Dermis blood vessel endothelial cell (primary cell): Measurements from ENCODE around the gene ABHD4. TPM values are rescaled to one million over a fixed set of nuclear protein-coding genes. Genes with fewer than 3 reads are reported as not detected.
A peak's percentile ranks its signal among the peaks of the same experiment; 100 is the strongest.
"Not testable (repeated sequence)": the region's sequence is repeated elsewhere in the genome, so short reads cannot be mapped to it uniquely, and the experiment has no call there.

ENCODE experiments used
- DNase-seq: peaks from one replicate; pipeline ENCODE4 v3.0.0; 2010
- total RNA-seq: library from RNA; depleted of rRNA; stranded (reverse); fragments of >200 nt; gene quantifications from 2 replicates; pipeline ENCODE4 v1.2.3, GENCODE V29; 2014

Gene ABHD4, protein sequence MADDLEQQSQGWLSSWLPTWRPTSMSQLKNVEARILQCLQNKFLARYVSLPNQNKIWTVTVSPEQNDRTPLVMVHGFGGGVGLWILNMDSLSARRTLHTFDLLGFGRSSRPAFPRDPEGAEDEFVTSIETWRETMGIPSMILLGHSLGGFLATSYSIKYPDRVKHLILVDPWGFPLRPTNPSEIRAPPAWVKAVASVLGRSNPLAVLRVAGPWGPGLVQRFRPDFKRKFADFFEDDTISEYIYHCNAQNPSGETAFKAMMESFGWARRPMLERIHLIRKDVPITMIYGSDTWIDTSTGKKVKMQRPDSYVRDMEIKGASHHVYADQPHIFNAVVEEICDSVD
- total RNA-seq = 14.3 and 19.3 TPM in 2 replicates

DNA sequence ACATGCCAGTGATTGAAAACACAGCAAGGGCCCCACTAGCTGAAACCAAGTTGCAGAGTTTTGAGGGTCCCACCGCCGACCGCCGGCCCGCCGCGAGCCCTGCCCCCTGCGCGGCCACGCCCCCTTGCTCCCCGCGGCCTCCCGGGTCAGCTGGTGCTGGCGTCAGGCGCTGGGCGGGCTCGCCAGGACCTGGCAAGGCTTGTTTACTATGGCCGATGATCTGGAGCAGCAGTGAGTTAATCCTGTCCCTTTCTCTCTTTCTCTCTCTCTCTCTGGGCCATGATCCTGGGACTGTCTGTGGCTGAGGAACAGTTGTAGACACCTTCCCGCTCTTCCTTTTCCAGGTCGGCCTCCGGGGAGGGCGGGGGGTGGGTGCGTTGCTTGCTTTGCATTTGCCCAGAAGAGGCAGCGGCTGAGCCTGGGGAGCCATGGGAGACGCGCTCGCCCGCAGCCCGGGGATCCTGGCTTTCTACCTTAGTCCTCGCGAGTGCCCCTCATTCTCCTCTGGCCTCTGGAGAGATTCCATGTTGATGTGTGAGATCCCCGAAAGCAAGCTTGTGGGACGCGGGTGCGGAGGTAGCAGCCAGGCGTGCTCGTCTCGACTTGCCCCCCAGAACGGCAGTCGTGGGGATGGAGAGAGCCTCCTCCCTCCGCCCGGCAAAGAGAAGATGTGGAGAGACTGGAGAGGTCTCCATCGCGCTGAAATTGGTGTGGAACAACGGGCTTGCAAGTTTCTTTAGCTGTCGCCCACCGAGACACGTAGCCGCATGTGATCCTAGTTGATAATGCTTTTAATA, at the start of gene ABHD4:
TSS of gene ABHD4 (plus strand) at position 202 of the 797 bp plus-strand sequence. CDS start at position 209, 7 bp downstream.
- peak; percentile 79 for DNase-seq

DNA sequence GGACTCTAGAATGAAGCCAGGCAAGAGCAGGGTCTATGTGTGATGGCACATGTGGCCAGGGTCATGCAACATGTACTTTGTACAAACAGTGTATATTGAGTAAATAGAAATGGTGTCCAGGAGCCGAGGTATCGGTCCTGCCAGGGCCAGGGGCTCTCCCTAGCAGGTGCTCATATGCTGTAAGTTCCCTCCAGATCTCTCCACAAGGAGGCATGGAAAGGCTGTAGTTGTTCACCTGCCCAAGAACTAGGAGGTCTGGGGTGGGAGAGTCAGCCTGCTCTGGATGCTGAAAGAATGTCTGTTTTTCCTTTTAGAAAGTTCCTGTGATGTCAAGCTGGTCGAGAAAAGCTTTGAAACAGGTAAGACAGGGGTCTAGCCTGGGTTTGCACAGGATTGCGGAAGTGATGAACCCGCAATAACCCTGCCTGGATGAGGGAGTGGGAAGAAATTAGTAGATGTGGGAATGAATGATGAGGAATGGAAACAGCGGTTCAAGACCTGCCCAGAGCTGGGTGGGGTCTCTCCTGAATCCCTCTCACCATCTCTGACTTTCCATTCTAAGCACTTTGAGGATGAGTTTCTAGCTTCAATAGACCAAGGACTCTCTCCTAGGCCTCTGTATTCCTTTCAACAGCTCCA, 48.7 kb upstream of the ABHD4 start:
- DNase-seq = no peak

DNA sequence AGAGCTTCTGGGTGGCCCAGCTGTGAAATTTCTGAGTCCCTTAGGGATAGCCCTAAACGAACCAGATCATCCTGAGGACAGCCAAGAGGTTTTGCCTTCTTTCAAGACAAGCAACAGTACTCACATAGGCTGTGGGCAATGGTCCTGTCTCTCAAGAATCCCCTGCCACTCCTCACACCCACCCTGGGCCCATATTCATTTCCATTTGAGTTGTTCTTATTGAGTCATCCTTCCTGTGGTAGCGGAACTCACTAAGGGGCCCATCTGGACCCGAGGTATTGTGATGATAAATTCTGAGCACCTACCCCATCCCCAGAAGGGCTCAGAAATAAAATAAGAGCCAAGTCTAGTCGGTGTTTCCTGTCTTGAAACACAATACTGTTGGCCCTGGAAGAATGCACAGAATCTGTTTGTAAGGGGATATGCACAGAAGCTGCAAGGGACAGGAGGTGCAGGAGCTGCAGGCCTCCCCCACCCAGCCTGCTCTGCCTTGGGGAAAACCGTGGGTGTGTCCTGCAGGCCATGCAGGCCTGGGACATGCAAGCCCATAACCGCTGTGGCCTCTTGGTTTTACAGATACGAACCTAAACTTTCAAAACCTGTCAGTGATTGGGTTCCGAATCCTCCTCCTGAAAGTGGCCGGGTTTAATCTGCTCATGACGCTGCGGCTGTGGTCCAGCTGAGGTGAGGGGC, 48.0 kb upstream of the ABHD4 start:
- DNase-seq = peak; percentile 67

DNA sequence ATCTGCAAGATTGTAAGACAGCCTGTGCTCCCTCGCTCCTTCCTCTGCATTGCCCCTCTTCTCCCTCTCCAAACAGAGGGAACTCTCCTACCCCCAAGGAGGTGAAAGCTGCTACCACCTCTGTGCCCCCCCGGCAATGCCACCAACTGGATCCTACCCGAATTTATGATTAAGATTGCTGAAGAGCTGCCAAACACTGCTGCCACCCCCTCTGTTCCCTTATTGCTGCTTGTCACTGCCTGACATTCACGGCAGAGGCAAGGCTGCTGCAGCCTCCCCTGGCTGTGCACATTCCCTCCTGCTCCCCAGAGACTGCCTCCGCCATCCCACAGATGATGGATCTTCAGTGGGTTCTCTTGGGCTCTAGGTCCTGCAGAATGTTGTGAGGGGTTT, 46.5 kb upstream of the ABHD4 start:
- no peak for DNase-seq

DNA sequence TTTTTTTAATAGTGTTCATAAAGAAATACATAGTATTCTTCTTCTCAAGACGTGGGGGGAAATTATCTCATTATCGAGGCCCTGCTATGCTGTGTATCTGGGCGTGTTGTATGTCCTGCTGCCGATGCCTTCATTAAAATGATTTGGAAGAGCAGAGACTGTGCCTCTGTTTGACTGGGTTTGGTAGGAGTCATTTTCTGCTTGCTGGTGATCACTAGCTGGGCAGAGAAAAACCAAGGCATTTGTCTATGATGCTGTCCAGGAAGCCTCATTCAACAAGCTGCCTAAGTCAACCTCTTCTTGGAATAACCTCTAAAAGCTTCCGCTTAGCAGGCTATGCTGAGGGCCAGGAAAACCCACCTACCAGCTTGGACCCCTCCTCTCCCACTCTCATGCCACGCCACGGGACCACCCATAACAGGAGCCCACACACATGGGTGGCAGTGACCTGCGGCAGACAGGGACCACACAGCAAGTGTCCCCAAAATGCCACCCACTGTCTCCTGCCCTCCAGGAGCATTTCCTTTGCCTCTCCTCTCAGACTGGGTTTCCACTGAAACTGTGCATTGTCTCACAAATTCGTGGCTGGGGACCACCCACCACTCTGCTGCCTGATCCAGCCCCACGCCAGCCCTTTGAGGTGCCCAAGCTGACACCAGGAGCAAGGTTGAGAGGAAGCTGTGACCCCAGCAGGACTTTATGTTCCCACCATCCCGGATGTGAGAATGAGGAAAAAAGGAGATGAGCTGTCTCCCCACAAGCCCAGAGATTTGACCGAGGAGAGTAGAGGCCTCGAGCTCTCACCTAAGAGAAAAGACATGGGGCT, 45.9 kb upstream of the ABHD4 start:
- no peak for DNase-seq

DNA sequence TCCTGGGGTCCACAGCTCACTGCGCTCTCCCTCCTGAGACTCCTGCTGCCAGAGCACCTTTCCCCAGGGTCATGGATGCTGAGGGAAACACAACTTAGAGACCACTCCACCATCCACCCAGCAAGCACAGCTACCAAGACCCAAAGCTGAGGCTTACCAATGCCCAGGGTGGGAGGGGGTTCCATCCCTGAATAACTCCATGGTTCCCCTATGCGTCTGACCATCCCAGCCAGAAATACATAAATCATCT, 45.3 kb upstream of the ABHD4 start:
- no peak for DNase-seq

DNA sequence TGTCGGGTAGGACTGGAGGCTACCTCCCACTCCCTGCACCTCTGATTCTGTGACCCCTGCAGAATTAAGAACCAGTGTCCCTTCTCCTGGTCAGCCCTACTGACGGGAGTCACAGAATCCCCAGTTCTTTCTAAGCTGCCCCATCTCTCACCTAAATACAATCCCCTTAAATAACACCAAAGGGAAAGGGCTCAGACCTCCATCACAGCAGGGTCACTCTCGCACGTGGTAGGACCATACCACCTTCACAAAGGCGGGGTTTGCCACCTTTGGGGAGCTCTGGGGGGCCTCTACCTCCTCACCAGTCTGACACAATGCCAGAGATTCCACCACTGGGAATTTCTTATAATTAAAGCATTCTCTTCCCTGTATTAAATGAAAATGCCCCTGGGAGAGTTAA, 44.7 kb upstream of the ABHD4 start:
- no peak for DNase-seq

DNA sequence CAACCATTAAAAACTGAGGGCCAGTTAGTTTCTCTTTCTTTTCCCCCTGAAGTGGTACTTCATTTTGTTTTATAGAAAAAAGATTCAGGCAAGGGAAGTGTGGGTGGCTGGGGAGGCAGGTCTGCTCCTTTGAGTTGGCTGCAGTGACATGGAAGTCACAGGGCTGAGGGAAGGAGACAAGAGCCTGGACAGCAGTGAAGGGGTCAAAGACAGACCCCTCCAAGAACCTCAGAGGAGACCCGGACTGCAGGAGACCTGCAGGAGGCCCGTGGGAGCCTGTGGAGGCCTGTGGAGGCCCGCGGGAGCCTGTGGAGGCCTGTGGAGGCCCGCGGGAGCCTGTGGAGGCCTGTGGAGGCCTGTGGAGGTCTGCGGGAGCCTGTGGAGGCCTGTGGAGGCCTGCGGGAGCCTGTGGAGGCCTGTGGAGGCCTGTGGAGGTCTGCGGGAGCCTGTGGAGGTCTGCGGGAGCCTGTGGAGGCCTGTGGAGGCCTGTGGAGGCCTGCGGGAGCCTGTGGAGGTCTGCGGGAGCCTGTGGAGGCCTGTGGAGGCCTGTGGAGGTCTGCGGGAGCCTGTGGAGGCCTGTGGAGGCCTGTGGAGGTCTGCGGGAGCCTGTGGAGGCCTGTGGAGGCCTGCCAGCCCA, 44.1 kb upstream of the ABHD4 start:
- not testable (repeated sequence) for DNase-seq

DNA sequence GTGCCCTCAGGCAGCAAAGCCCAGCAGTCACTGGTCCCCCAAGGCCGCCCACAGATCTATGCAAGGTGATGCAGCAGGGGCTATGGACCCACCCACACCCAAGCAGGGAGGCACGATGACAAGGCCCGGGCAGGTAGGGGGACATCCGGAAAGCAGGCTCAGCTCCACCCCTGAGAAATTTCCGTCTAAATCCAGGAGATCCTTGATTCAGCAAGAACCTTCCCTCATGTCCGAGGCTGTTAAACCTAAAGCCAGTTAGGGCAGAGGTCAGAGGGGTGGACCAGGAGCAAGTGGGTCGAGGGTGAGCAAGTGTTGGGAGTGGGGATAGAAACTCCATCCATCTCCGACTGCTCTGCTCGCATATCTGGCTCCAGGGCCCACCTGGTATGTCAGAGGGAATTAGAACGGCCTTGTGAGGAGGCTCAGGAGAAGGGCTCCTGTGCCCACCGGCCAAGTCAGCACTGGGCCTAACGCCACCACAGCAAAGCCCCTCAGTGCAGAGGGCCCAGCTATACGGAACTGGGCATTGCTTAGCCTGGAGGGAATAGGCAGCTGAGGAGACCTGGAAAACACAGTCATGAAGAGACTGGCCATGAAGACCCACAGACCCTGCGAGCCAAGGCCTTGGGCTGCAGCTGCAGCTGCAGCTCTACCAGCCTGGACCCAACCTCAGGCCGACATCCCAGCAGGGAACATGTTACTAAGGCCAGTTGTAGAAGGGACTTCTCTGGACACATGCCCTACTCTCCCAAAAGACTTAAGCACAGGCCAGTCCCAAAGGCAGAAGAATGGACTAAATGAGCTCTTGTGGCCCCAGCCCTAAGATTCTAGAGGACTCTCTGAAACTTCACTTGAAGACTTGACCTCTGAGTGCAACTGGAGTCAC, 43.4 kb upstream of the ABHD4 start:
- DNase-seq = no peak

DNA sequence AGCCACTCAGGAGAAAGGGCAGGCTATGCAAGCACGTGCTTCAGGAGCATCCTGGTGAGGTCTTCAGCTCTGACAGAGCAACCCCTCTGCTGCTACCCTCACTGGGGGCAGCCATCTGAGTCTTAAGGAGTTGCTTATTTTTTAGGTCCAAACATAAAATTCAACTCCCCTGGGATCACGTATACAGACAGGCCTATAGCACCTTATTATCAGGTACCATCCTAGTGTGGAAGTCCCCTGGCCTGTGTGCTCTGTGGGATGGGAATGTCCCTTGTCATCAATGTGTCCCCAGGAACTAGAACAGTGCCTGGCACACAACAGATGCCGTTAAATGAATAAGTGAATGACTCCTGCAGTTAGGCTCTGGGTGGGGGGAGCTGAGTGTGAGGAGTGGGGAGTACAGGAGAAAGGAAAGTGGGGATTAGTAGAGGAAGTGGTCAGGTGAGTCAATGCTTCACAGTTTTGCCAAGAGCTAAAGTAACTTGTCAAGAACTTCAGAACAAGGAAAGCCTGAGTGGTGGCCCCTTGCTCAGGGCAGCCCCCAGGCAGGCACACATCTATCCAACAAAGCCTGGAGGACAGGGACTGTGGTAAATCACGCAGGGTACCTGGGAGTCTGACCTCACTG, 42.6 kb upstream of the ABHD4 start:
- no peak for DNase-seq

DNA sequence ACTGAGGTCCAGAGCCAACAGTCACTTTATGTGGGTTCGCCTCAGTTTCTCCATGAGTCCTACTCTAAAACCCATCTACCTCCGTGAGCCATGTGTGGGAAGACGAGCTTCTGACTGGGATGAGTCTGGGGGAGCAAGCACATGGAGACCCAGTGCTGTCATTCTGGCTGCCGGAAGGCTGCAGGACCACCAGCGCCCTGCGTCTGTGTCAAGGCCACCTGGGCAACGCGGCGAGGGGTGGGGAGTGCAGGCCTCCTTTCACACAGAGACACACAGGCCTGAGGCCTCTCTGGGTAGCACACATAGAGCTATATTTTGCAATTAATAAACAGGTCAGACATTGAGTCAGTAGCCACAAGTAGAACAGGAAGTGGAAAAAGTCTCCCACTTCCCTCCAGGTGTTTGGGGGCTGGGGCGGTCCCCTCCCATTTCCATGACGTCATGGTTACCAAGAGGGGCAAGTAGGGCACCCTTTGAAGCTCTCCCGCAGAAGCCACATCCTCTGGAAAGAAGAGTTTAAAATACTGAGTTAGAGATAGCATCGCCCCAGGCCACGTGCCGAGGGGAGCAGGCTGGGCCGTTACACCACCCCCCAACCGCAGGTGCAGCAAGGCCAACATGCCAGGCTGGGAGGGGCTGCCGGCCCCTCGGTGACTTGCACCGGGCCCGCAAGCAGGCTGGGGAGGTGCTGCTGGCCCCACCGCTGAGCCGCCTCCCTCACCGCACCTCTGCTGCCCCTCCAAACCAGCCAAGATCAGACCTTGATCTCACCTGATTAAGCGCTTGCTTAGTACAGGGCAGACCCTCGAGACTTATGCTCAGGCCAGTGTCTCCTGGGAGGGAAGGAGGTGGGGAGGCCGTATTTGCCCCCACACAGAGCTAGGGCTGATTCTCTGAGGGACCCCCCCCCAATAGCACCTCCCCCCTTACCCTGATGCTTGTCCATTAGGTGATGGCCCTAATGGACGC, 41.8 kb upstream of the ABHD4 start:
- DNase-seq = peak; percentile 81

DNA sequence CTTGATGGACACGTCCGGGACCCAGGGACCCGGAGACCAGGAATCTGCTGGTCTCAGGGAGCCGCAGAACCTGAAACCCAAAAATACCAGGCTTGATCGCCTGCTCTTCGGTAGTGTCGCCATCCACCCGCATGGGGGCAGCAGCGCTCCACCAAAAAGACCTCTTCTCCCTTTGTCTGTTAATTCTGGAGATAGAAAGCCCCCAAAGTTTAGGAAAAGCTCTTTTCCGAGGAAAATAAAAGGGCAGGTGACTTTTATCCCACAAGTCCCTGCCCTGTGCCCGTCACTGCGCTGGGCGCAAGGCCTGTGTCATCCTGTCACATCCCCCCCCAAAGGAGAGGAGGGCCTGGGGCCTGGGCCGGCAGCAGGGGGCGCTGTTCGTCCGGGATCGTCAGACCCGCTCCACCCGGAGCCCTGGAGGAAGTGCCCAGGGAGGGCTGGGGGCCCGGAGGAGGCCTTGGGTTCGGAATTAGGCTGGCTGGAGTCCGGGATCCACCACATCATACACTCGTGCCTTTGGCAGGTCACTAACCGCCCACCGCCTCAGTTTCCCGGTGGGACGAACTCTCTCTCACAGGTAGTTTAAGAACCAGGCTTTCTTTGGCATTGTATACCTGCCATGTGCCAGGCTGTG, 41.0 kb upstream of the ABHD4 start:
- DNase-seq = peak; percentile 87

DNA sequence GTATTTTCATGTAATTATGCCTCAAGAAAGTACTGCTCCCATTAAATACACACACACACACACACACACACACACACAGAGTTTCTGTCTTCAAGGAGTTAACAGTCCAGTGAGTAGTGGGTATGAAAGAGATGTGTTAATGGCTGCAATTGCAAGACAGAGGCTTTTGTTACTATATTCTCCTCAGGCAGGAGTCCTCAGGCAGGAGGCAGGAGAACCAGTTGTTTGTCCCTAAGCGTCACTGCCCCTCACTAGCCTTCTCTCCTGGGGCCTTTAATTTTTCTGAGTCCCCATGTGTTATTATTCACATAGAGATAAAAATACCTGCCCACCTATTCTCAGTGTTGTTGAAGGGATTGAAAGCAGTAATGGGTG, 40.3 kb upstream of the ABHD4 start:
- DNase-seq = peak; percentile 25

DNA sequence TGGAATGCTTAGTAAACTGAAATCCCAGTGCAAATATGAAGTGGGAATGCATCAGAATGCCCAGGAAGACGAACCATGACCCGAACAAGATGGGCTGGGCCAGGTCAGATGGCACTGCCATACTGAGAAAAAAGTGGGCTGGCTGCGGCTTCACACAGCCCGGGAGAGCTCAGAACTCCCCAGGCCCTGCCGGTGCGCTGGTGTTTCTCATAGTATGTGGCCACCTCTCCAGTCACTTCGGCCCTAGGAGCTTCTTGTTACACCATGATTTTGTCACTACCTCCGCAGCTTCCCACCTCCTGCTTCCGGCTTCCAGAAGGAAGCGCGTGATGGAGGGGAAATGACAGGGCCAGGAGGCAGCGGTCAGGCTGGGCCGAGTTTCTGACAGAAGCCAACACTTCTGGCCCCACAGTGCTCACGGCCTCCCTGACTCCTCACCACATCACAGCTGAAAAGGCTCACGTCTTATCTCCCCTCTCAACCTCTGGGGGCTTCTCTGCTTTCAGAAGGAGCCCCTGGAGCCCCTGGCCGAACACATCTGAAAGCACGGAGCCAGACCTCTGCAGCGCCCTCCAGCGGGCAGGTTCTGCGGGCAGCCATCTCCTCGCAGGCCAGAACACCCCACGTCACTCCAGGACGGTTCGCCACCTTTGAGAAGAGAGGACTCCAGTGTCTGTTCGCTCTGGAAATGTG, 39.7 kb upstream of the ABHD4 start:
- peak; percentile 68 for DNase-seq

DNA sequence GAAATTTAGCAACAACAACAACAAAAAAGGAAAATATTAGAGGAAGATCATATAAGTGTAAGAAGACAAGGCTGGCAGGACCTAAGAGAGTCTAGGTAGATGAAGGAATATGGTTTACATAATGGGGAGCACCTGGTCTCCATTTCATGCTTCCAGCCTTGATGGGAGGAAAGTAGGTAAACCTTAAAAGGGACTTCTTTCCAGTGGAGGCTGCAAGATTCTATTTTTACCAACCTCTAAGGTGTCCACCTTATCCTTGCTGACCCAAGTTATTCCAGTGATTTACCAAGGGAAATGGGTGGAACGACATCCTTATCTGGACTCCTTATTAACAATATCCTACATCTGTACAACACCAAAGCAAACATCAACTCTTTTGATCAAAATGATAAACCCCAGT, 39.1 kb upstream of the ABHD4 start:
- no peak for DNase-seq

DNA sequence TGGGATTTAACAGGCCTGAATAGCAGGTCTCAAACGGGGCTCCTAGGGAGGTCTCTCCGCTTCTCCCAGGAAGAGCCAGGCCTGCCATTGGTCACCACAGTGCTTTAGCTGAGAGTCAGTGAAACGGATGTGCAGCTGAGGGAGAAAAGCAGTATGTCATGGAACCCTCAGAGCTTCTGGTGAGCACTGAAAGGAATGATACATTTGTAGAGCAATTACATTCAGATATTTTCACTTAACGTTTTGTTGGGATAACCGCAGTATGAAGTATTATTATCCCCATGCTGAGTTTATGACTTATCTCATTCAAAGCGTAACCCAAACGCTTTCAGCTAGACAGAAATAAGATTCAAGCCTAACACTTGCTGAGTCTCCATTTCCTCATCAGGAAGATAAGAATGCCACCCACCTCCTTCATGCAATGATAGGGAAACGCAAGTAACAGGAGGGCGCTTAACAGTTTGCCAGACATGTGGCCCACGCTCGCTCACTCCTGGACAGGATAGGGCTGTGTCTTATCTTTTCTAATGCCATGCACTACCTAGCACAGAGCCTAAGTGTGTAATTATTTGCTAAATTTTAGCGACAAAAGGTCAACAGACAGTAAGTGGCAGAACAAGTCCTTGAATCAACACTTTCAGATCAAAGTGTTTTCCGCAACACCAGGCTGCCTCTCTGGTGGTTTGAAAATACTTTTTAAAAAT, 37.3 kb upstream of the ABHD4 start:
- DNase-seq = no peak

DNA sequence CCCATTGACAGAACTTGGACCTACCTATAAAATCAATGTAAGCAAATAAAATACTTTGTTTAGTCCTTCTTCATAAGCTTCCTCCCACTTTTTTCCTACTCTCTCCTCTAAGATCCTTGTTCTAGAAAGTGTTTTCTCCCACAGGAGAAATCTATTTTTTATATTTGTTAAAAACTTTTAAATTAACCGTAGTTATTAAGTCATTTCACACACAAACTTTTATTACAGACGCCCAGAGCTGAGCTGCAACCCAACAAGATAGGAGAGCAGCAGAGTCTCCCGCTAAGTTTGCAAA, 36.8 kb upstream of the ABHD4 start:
- no peak for DNase-seq
